Measurements from ENCODE around the gene NCMAP. TPM values are rescaled to one million over a fixed set of nuclear protein-coding genes. Genes with fewer than 3 reads are reported as not detected.

NCMAP gene, protein sequence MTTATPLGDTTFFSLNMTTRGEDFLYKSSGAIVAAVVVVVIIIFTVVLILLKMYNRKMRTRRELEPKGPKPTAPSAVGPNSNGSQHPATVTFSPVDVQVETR
- 1 to 10 TPM in 1 of 4 donors, under 1 TPM in 2, not detected in 1; 0.16 to 1.9 (median 0.27) TPM for total RNA-seq

DNA sequence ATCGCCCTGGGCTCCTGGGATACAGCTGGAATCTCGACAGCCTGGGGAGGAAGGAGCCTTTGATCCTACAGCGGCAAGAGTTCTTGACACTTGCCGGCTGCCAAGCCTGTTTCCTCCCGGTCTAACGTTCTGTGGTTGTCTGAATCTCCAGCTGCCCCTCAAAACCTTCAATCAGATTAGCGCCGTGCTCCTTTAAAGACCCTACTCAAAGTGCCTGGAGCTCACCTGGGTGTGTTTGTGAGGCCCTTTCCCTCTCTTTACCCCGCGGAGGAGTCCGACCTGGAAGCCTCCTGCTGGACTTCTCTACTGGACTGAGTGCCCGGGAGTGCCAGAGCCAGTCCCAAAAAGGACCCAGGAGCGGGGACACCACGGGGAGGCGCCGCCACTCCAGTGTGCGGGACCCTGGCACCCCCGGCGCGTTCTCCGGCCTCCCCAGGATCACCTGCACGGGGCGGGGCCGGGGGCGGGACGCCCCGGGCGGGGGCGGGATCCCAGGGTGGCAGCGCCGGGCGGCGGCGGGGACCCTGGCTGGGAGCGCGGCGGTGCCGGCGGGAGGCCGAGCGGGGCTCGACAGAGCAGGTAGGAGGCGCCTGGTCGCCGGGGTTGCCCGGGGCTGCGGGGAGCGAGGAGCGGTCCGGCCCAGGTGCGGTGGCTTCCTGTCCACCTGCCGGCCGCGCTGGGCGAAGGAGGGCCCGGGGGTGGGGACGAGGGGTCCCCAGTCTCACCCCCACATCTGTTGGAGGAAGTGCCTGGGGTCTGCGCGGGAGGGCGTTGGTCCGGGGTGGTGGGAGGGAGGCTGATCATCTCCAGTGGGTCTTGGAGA is at the start of gene NCMAP:
Gene NCMAP, plus strand, starts transcription at position 497 of the 823 bp plus-strand sequence. CDS start 39,344 bp downstream, outside the sequence.
- Histone ChIP-seq H3K27ac (no peak within 1 kb of the TSS), H3K9me3 (no peaks in the 10 kb centered on the region), H3K4me3 (peak within 1 kb of the TSS in 1 of 2 donors; percentile 38), H3K27me3 (peaks cover 67% of the 10 kb centered on the region), H3K36me3 (no peaks in the 10 kb centered on the region), H3K4me1 (peaks cover 0 to 16% (median 0%) of the 10 kb centered on the region in 3 donors)
- WGBS, 2 donors (ENCODE audit: low coverage in 1 of 2), result 22 to 35% methylated on average over 2 to 4 of the region's 61 CpGs
- no peak for ATAC-seq
- no peak for TF ChIP-seq EP300 (IDR thresholded peaks at IDR 0.05)
- TF ChIP-seq POLR2A (IDR thresholded peaks at IDR 0.05), result no peak
- TF ChIP-seq POLR2AphosphoS5 (IDR thresholded peaks at IDR 0.05), result no peak
- TF ChIP-seq, protein P1, sequence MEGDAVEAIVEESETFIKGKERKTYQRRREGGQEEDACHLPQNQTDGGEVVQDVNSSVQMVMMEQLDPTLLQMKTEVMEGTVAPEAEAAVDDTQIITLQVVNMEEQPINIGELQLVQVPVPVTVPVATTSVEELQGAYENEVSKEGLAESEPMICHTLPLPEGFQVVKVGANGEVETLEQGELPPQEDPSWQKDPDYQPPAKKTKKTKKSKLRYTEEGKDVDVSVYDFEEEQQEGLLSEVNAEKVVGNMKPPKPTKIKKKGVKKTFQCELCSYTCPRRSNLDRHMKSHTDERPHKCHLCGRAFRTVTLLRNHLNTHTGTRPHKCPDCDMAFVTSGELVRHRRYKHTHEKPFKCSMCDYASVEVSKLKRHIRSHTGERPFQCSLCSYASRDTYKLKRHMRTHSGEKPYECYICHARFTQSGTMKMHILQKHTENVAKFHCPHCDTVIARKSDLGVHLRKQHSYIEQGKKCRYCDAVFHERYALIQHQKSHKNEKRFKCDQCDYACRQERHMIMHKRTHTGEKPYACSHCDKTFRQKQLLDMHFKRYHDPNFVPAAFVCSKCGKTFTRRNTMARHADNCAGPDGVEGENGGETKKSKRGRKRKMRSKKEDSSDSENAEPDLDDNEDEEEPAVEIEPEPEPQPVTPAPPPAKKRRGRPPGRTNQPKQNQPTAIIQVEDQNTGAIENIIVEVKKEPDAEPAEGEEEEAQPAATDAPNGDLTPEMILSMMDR (IDR thresholded peaks at IDR 0.05), result no peak

DNA sequence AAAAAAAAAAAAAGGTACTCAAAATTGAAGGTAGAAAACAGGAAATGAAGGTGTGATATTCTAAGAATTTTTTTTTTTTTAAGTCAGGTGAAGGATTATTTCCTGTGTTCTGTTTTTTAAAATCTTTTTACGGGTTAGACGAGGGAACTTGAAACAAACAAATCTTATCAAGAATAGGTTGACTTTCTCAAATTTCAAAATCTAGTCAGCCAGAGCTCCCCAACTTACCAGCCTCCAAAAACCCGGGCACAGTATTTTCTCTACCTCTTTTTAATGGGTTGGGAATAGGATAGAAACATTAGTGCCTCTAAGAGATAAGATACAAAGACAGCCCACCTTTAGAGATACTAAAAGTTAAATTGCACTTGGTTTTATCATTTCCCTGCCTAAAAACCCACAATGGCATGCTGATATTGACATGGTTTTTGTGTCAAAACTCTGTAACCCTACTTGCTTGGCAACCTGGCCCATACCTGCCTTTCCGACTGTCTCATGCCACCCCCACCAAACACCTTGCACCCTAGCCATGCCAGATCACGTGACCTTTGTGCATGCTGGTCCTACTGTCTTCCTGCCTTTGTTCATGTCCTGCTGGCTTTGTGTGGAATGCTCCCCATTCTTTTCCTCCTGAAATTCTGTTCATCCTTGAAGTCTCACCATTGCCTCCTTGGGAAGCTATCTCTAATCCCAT is 49.1 kb upstream of the NCMAP start:
- TF ChIP-seq EP300 (IDR thresholded peaks at IDR 0.05), result no peak
- no peak for TF ChIP-seq POLR2A (IDR thresholded peaks at IDR 0.05)
- TF ChIP-seq, protein P1 (IDR thresholded peaks at IDR 0.05), result no peak
- no peak for TF ChIP-seq POLR2AphosphoS5 (IDR thresholded peaks at IDR 0.05)
- H3K36me3 ChIP-seq, result no peaks in the 10 kb centered on the region
- 73 to 83% methylated on average over 3 to 5 of the region's 5 CpGs for WGBS, 2 donors (ENCODE audit: low coverage in 1 of 2)
- H3K27ac ChIP-seq, result no peak overlapping the region
- H3K4me1 ChIP-seq, result peaks cover 0 to 23% (median 0%) of the 10 kb centered on the region in 3 donors
- ATAC-seq, result no peak
- H3K4me3 ChIP-seq, result no peak overlapping the region
- no peaks in the 10 kb centered on the region for H3K9me3 ChIP-seq
- H3K27me3 ChIP-seq, result no peaks in the 10 kb centered on the region

DNA sequence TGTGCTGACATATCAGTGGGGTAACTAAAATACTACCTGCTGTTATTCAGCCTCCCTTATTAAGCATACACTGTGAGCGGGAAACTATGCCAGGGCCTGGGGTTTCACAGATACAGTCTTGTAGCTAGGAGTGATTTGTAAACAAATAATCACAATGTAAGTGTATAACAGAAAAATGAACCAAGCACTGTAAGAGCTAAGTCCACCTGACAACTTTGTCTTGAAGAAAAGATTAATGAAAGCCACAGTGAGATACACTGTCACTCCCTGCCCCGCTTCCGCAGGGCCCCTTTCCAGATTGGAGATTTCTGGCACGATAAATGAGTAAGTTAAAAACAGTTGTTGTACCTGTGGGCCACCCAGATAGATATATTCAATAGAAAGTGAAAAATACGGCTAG is 48.5 kb upstream of the NCMAP start:
- TF ChIP-seq, protein P1 (IDR thresholded peaks at IDR 0.05), result no peak
- TF ChIP-seq EP300 (IDR thresholded peaks at IDR 0.05) (no peak), POLR2A (IDR thresholded peaks at IDR 0.05) (no peak), POLR2AphosphoS5 (IDR thresholded peaks at IDR 0.05) (no peak)
- H3K4me1 ChIP-seq, result peaks cover 0 to 18% (median 0%) of the 10 kb centered on the region in 3 donors
- no peaks in the 10 kb centered on the region for H3K27me3 ChIP-seq
- no peak overlapping the region for H3K27ac ChIP-seq
- no peak for ATAC-seq
- 91 to 98% methylated on average over 5 of the region's 5 CpGs for WGBS, 2 donors (ENCODE audit: low coverage in 1 of 2)
- H3K4me3 ChIP-seq, result no peak overlapping the region
- H3K36me3 ChIP-seq, result no peaks in the 10 kb centered on the region
- no peaks in the 10 kb centered on the region for H3K9me3 ChIP-seq

DNA sequence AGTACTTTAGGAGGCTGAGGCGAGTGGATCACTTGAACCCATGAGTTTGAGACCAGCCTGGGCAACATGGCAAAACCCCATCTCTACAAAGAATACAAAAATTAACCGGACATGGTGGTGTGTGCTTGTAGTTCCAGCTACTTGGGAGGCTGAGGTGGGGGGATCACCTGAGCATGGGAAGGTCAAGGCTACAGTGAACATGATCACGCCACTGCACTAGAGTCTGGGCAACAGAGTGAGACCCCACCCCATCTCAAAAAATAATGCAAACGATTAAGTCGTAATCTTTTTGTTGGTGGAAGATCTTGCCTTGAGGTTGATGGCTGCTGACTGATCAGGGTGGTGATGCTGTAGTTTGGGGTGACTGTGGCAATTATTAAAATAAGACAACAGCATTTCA is 47.0 kb upstream of the NCMAP start:
- 90 to 100% methylated on average over 3 to 5 of the region's 5 CpGs for WGBS, 2 donors (ENCODE audit: low coverage in 1 of 2)

DNA sequence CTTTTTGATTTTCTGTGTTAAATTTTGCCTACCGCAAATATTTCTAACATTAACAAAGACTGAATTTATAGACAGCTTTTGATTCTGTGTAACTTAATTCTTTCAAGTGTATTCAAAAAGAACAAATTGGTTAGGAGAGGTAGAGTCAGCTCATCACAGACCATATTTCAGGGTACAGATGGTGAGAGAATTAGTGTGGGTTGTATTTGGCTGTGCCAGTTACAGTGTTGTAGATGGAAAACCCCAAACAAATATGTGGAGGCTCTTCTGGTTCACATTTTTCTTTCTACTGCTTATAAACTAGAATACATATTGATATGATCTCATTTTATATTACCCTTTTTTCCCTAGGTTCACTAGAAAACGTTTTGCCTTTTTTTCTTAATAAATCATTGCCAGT is 42.2 kb upstream of the NCMAP start:
- 62 to 65% methylated on average over 2 of the region's 2 CpGs for WGBS, 2 donors (ENCODE audit: low coverage in 1 of 2)

More for the DNA sequence above, 47.0 kb upstream of the NCMAP start:
- no peaks in the 10 kb centered on the region for H3K27me3 ChIP-seq
- H3K27ac ChIP-seq, result no peak overlapping the region
- no peaks in the 10 kb centered on the region for H3K9me3 ChIP-seq
- H3K4me1 ChIP-seq, result peaks cover 0 to 10% (median 0%) of the 10 kb centered on the region in 3 donors
- H3K36me3 ChIP-seq, result no peaks in the 10 kb centered on the region
- no peak overlapping the region for H3K4me3 ChIP-seq
- no peak for TF ChIP-seq POLR2AphosphoS5 (IDR thresholded peaks at IDR 0.05)
- no peak for ATAC-seq

More for the DNA sequence above, 42.2 kb upstream of the NCMAP start:
- no peak overlapping the region for H3K4me3 ChIP-seq
- no peak for ATAC-seq
- no peak for TF ChIP-seq POLR2AphosphoS5 (IDR thresholded peaks at IDR 0.05)
- TF ChIP-seq, protein P1 (IDR thresholded peaks at IDR 0.05), result no peak
- TF ChIP-seq POLR2A (IDR thresholded peaks at IDR 0.05), result no peak
- TF ChIP-seq EP300 (IDR thresholded peaks at IDR 0.05), result no peak
- no peaks in the 10 kb centered on the region for H3K4me1 ChIP-seq
- H3K36me3 ChIP-seq, result peaks cover 0 to 12% of the 10 kb centered on the region in 2 donors
- no peaks in the 10 kb centered on the region for H3K27me3 ChIP-seq
- H3K9me3 ChIP-seq, result no peaks in the 10 kb centered on the region
- H3K27ac ChIP-seq, result no peak overlapping the region

All from gastroesophageal sphincter (tissue), 4 donors.